Upper lobe of left lung (tissue), 4 donors: ENCODE measurements around the gene DCAF17.

Experiments
- CTCF ChIP-seq, 6 experiments: fragments of 450-650 bp in 4 of 6; fragments of 200-600 bp in 2 of 6; sonication (generic) in 2 of 6; IDR thresholded peaks; one replicate each; pipeline ENCODE4 v1.5.1; 2016 to 2019; ENCODE audit warnings: antibody characterized with exemption in 6 of 6
- POLR2A ChIP-seq, 4 donors: fragments of 450-650 bp; IDR thresholded peaks; one replicate each; pipeline ENCODE4 v1.5.1; 2016 to 2017; ENCODE audit warnings: antibody characterized with exemption in 4 of 4, mild to moderate bottlenecking in 2 of 4
- POLR2AphosphoS5 ChIP-seq, 2 donors: sonication (generic); formaldehyde crosslinking; IDR thresholded peaks; one replicate each; pipeline ENCODE4 v1.5.1; 2017; ENCODE audit warnings: antibody characterized with exemption in 2 of 2

GRCh38 chr2:171419333-171419732, 14.7 kb upstream of the DCAF17 start:
- no peak for TF ChIP-seq CTCF (IDR thresholded peaks at IDR 0.05)
- TF ChIP-seq POLR2A (IDR thresholded peaks at IDR 0.05) = no peak
- TF ChIP-seq POLR2AphosphoS5 (IDR thresholded peaks at IDR 0.05) = no peak
